Measurements from ENCODE around the gene DDX1.

DNA sequence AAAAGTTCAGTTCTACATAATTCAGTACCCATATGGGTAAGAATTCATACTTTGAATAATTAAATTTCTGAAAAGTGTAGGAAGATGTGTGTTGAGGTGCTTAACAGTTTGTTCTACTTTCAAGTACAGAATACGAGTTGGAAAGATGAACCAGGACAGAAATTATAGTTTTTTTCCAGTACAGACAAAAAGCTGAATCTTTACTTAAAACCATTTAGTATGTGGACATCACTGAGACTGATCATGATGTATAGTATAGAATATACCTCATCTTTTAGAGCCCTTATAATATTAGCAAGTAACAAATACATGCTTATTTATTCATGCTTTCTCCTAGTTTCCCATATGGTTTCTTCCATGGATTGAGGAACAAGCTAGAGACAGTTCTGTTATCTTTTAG is 10.0 kb downstream of the DDX1 start:
- TF ChIP-seq GATA2 (IDR thresholded peaks at IDR 0.05; ENCODE audit: low read depth, low read length) (no peak), GATA3 (IDR thresholded peaks at IDR 0.05; ENCODE audit: low read depth, low read length) (no peak)

All from SH-SY5Y (cell line).